Right kidney (tissue), 1 donor: ENCODE measurements around the gene PCYT1B.

ENCODE experiments used
- DNase-seq: peaks from one replicate; pipeline ENCODE4 v3.0.0-alpha.2; 2016

The PCYT1B gene

DNA sequence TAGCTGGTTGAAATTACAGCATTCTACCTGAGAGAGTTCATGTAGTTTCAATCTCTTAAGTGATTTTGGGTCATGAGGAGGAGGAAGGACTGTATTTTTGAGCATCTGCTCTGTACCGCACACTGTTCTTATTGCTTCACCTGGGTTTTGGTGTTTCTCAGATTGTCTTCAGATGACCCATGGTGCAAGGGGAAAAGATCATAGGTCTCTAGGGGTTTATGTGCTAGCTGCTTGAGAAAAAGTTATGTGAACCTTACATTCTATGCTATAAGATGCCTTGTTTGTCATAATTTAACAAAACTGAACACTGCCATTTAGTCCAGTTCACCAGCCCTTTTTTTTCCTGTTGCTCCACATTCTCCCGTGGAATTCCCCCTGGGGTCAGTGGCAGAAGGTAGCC, 121.7 kb downstream of the PCYT1B start:
- no peak for DNase-seq

GRCh38 chrX:24520472-24520871, 126.7 kb downstream of the PCYT1B start:
- no peak for DNase-seq

DNA sequence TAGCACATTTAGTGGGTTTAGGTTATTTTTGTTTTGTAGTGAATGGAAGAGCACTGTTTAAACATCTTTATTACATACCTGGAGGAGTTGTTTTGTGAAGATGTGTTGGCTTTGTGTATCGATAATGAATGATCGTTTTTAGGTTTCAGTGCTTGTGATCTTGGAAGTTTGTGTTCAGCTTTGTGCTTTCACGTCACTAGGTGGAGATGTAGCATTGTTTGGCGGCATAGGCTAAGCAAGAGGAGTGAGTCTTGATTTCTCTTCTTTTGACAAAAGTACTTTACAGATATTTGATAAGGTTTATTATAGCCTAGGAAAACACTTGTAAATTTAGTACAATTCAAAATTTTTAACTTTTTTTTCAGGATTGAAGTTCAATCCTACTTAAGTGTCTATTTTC, 131.7 kb downstream of the PCYT1B start:
- DNase-seq: no peak

GRCh38 chrX:24513416-24513815, 133.7 kb downstream of the PCYT1B start:
- no peak for DNase-seq

DNA sequence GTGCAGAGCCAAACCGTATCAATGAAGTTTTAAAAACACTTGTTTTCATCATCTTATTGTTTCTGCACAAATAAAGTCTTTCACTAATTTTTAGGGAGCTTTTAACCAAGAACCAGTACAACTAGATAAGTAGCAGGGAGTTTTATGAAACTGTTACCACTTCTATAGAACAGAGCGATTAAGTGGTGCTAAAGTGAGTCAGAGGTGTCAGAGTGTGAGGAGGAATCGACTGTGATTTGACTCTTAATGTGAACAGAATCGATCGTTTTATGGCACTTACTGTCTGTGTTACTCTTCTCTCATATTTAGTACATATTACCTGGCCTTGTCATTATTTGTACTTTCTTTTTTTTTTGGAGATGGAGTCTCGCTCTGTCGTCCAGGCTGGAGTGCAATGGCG, 138.8 kb downstream of the PCYT1B start:
- DNase-seq: no peak
